Caco-2 (cell line): ENCODE results near the gene HMCN1. TPM values are rescaled to one million over a fixed set of nuclear protein-coding genes. Genes with fewer than 3 reads are reported as not detected.

Experiments used
- BruUV-seq: library from RNA; stranded (reverse); fragments of 400-500 nt; replicated peaks from 2 replicates; lab custom pipeline; 2021; lab: Mats Ljungman, UMichigan
- CTCF ChIA-PET: fragments of 300-600 bp; sonication (Branson Sonifier 250); formaldehyde crosslinking; loops from one replicate; lab custom pipeline; 2022; ENCODE audit warnings: antibody characterized with exemption; lab: Charles Lee
- POLR2A ChIA-PET: fragments of 300-600 bp; sonication (Branson Sonifier 250); formaldehyde crosslinking; loops from one replicate; lab custom pipeline; 2022; ENCODE audit warnings: antibody characterized with exemption; lab: Charles Lee
- DNase-seq, 2 experiments: peaks; one replicate each; pipeline versions ENCODE4 v3.0.0 to v3.0.0-alpha.2; 2020 to 2022
- H3K27me3 ChIP-seq: replicated peaks from 2 replicates; pipeline ENCODE4 v1.6.0; 2011; ENCODE audit warnings: low read length; ENCODE audit not compliant: control insufficient read depth, insufficient read depth
- H3K36me3 ChIP-seq: 2 replicates; pipeline ENCODE4 v1.5.1; 2011; ENCODE audit warnings: low read length; ENCODE audit not compliant: control insufficient read depth, insufficient read depth
- H3K4me1 ChIP-seq: fragments of 250-450 bp; sonication (Bioruptor Pico); 2 replicates; pipeline ENCODE4 v1.5.1; 2020; ENCODE audit warnings: mild to moderate bottlenecking
- H3K4me3 ChIP-seq: 2 replicates; pipeline ENCODE4 v1.5.1; 2011; ENCODE audit warnings: low read depth, mild to moderate bottlenecking, control low read depth, low read length
- H3K9me3 ChIP-seq: fragments of 250-450 bp; sonication (Bioruptor Pico); 2 replicates; pipeline ENCODE4 v1.5.1; 2020; ENCODE audit warnings: mild to moderate bottlenecking, moderate library complexity
- H3K27ac Mint-ChIP-seq: one replicate; pipeline ENCODE4 v1.8.0; 2022; ENCODE audit warnings: mixed read lengths; ENCODE audit not compliant: unreplicated experiment
- H3K27me3 Mint-ChIP-seq: one replicate; pipeline ENCODE4 v1.8.0; 2022; ENCODE audit warnings: mixed read lengths; ENCODE audit not compliant: insufficient read depth, unreplicated experiment
- H3K36me3 Mint-ChIP-seq: one replicate; pipeline ENCODE4 v1.8.0; 2022; ENCODE audit warnings: mild to moderate bottlenecking, mixed read lengths; ENCODE audit not compliant: insufficient read depth, unreplicated experiment
- H3K4me1 Mint-ChIP-seq: one replicate; pipeline ENCODE4 v1.8.0; 2022; ENCODE audit warnings: low read depth, mixed read lengths; ENCODE audit not compliant: unreplicated experiment
- H3K4me3 Mint-ChIP-seq: one replicate; pipeline ENCODE4 v1.8.0; 2022; ENCODE audit warnings: mild to moderate bottlenecking, moderate library complexity, mixed read lengths; ENCODE audit not compliant: unreplicated experiment
- H3K9me3 Mint-ChIP-seq: one replicate; pipeline ENCODE4 v1.8.0; 2022; ENCODE audit warnings: mixed read lengths; ENCODE audit not compliant: unreplicated experiment
- intact Hi-C: fragments of 100-400 bp; cut with micrococcal nuclease; formaldehyde crosslinking; loops from one replicate; pipeline ENCODE4 v1.10.0; 2022; ENCODE audit not compliant: unreplicated experiment
- total RNA-seq: library from RNA; stranded (reverse); gene quantifications from 2 replicates; pipeline ENCODE4 v1.2.3, GENCODE V29; 2022
- TF ChIP-seq, protein P1 (sequence below), 2 experiments: fragments of 200-600 bp in 1 of 2; IDR thresholded peaks; 1 replicate in 1 of 2; 2 replicates in 1 of 2; pipeline versions ENCODE4 v1.5.1 to v1.8.0; 2011 to 2022; ENCODE audit warnings: antibody characterized with exemption in 1 of 2, control low read depth in 1 of 2, inconsistent platforms in 1 of 2, low read depth in 1 of 2, low read length in 1 of 2, mild to moderate bottlenecking in 1 of 2, moderate library complexity in 1 of 2; ENCODE audit not compliant: insufficient read depth in 1 of 2, severe bottlenecking in 1 of 2, unreplicated experiment in 1 of 2

The HMCN1 gene
- total RNA-seq, 1 experiment from 2014 or later, result 0.02 TPM

GRCh38 chr1:186178426-186179043 lies 444.3 kb downstream of the HMCN1 start:
- TF ChIP-seq, protein P1, sequence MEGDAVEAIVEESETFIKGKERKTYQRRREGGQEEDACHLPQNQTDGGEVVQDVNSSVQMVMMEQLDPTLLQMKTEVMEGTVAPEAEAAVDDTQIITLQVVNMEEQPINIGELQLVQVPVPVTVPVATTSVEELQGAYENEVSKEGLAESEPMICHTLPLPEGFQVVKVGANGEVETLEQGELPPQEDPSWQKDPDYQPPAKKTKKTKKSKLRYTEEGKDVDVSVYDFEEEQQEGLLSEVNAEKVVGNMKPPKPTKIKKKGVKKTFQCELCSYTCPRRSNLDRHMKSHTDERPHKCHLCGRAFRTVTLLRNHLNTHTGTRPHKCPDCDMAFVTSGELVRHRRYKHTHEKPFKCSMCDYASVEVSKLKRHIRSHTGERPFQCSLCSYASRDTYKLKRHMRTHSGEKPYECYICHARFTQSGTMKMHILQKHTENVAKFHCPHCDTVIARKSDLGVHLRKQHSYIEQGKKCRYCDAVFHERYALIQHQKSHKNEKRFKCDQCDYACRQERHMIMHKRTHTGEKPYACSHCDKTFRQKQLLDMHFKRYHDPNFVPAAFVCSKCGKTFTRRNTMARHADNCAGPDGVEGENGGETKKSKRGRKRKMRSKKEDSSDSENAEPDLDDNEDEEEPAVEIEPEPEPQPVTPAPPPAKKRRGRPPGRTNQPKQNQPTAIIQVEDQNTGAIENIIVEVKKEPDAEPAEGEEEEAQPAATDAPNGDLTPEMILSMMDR (IDR thresholded peaks at IDR 0.05; ENCODE audit: insufficient read depth in 1 of 2, low read depth in 1 of 2, low read length in 1 of 2, severe bottlenecking in 1 of 2, unreplicated experiment in 1 of 2), result no peak
- Mint-ChIP-seq H3K4me1 (peaks cover 6% of the 10 kb centered on the region), H3K9me3 (peaks cover 8% of the 10 kb centered on the region), H3K27me3 (peaks cover 6% of the 10 kb centered on the region), H3K4me3 (no peak overlapping the region), H3K27ac (no peak overlapping the region), H3K36me3 (no peaks in the 10 kb centered on the region)
- no peak for DNase-seq
- no TSS peak for BruUV-seq
- ChIA-PET CTCF (no interaction called here), POLR2A (no interaction called here)
- Histone ChIP-seq H3K4me3 (no peak overlapping the region), H3K4me1 (no peaks in the 10 kb centered on the region), H3K9me3 (no peaks in the 10 kb centered on the region), H3K27me3 (no peaks in the 10 kb centered on the region), H3K36me3 (no peaks in the 10 kb centered on the region)
- intact Hi-C loops, result no loop called here

GRCh38 chr1:186179231-186179630 lies 445.0 kb downstream of the HMCN1 start:
- no peaks in the 10 kb centered on the region for H3K36me3 Mint-ChIP-seq
- H3K27ac Mint-ChIP-seq, result no peak overlapping the region
- H3K27me3 ChIP-seq, result no peaks in the 10 kb centered on the region
- no peaks in the 10 kb centered on the region for H3K36me3 ChIP-seq
- POLR2A ChIA-PET, result no interaction called here
- DNase-seq, result no peak
- intact Hi-C loops, result no loop called here
- TF ChIP-seq, protein P1 (IDR thresholded peaks at IDR 0.05; ENCODE audit: insufficient read depth in 1 of 2, low read depth in 1 of 2, low read length in 1 of 2, severe bottlenecking in 1 of 2, unreplicated experiment in 1 of 2), result no peak
- peaks cover 8% of the 10 kb centered on the region for H3K9me3 Mint-ChIP-seq
- no peak overlapping the region for H3K4me3 ChIP-seq
- BruUV-seq, result no TSS peak
- H3K4me1 ChIP-seq, result no peaks in the 10 kb centered on the region
- no peak overlapping the region for H3K4me3 Mint-ChIP-seq
- peaks cover 6% of the 10 kb centered on the region for H3K4me1 Mint-ChIP-seq
- peaks cover 6% of the 10 kb centered on the region for H3K27me3 Mint-ChIP-seq
- H3K9me3 ChIP-seq, result no peaks in the 10 kb centered on the region
- CTCF ChIA-PET, result no interaction called here

DNA sequence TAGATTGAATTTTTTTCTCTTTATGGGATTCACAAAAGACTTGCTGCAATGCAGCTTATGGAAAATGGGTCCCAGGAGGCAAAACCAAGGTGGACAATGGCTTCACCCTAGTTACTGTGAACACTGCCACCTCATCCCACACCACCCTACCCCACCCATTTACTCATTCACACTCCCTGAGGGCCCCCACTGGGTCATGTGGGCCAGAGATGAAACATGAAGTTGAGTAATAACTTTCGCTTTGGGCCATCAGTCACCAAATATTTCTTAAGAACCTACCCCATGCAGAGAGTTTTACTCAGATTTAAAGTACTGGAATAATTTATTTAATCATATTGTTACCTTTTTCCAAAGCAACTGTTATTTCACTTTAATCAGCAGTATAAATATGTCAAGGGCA lies 449.0 kb downstream of the HMCN1 start:
- Histone ChIP-seq H3K4me3 (no peak overlapping the region), H3K9me3 (no peaks in the 10 kb centered on the region), H3K27me3 (no peaks in the 10 kb centered on the region), H3K36me3 (no peaks in the 10 kb centered on the region), H3K4me1 (no peaks in the 10 kb centered on the region)
- BruUV-seq, result no TSS peak
- Mint-ChIP-seq H3K4me1 (no peaks in the 10 kb centered on the region), H3K27ac (no peak overlapping the region), H3K36me3 (no peaks in the 10 kb centered on the region), H3K4me3 (no peak overlapping the region), H3K27me3 (peaks cover 3% of the 10 kb centered on the region), H3K9me3 (no peaks in the 10 kb centered on the region)
- intact Hi-C loops, result no loop called here
- TF ChIP-seq, protein P1 (IDR thresholded peaks at IDR 0.05; ENCODE audit: insufficient read depth in 1 of 2, low read depth in 1 of 2, low read length in 1 of 2, severe bottlenecking in 1 of 2, unreplicated experiment in 1 of 2), result no peak
- ChIA-PET POLR2A (no interaction called here), CTCF (no interaction called here)
- DNase-seq, result no peak
